A172 (cell line): ENCODE data around the gene TCEAL1. TPM values are rescaled to one million over a fixed set of nuclear protein-coding genes. Genes with fewer than 3 reads are reported as not detected.
A peak's percentile ranks its signal among the peaks of the same experiment; 100 is the strongest.
"Not testable (repeated sequence)": the region's sequence is repeated elsewhere in the genome, so short reads cannot be mapped to it uniquely, and the experiment has no call there.

Experiments used
- DNase-seq: peaks from one replicate; pipeline ENCODE4 v3.0.0-alpha.2; 2015; ENCODE audit warnings: low spot score
- total RNA-seq: library from RNA; depleted of rRNA; stranded (reverse); fragments of >200 nt; shearing (Covaris generic); gene quantifications from 2 replicates; pipeline ENCODE4 v1.2.3, GENCODE V29; 2014

The TCEAL1 gene
- total RNA-seq, 1 experiment from 2014 or later: 43.2 TPM

DNA sequence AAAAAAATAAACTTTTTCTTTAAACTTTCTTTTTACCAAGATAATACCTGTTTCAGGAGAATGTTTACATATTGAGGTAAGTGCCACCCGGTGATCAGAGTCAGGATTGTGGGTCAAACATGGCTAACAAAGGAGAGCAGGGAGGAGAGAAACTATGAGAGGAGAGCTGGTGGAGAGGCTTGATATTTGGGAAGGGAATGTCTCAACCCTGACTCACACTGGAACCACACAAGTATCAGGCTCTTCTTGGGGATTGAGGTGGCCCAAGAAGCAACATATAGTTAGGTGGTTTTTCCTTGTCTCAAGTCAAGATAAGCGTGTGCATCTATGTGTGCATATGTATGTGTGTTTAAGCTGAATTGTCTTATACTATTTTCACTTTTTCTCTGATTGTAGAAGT lies 6.7 kb downstream of the TCEAL1 start:
- DNase-seq: no peak

DNA sequence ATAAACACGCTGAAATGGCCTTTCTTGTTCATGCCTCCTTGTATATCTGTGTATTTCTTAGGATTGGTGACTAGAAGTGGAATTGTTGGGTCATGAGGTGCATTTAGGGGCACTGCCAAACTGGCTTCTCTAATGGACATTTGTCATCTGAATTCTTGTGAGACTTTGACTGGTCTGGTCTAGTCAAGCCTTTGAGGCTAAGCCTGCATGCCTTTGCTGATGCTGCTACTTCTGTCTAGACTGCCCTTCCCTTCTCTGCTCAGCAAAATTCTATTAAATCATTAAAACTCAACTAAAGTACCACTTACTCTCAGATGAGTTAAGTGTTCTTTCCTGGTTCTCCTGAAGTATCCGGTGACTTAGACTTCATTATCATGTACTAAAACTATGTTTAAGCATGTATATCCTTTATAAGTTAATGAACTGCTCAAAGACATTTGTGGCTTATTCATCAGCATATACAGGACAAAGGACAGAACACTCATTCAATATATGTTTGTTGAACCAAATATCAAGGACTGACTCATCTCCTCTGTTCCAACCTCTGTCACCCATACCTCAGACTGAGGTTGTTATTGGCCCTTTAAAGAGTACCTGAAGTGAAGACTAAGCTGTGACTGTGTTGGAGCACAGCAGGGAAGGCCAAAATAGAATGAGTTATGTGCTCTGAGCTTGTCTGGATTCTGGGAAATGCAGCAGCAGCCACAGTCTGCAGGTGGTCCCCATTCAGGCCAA lies 9.0 kb downstream of the TCEAL1 start:
- no peak for DNase-seq

DNA sequence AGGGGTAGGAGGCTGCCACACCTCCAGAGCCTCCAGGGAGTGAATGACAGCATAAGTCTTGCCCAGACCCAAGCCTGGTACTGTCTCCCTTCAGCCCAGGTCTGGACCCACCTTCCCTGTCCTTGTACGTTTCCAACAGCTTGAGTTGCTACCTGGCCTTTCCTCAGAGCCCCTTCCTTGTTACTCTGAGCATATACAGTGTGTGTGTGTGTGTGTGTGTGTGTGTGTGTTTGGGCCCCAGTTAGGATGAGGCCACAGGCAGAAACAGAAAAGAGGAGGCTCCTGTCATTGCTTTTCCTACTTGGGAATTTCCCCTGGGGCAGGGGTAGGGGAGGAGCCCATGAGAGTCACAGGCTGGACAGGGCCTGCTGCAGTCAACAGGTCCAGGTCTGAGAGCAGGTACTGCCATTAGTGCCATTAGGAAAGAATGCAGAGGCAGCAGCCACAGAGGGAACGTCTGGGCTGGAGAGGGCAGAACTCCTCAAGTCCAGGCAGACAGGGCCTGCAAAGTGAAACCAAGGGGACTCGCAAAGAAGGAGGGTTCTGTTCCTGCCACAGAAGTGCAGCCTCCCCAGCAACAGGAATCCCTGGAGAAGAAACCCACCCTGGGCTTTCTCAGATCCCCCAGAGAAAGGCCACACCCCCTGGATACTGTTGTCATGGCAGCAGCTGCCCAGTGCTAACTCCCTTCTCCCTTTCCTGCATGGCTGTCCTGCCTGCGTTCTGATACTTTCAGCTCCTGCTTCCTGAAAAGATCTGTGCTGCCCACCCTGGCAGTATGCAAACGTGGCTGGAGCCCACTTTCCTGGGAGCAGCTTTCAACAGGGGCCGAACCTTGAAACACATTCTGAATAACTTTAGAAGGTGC lies 9.9 kb downstream of the TCEAL1 start:
- DNase-seq: not testable (repeated sequence)

DNA sequence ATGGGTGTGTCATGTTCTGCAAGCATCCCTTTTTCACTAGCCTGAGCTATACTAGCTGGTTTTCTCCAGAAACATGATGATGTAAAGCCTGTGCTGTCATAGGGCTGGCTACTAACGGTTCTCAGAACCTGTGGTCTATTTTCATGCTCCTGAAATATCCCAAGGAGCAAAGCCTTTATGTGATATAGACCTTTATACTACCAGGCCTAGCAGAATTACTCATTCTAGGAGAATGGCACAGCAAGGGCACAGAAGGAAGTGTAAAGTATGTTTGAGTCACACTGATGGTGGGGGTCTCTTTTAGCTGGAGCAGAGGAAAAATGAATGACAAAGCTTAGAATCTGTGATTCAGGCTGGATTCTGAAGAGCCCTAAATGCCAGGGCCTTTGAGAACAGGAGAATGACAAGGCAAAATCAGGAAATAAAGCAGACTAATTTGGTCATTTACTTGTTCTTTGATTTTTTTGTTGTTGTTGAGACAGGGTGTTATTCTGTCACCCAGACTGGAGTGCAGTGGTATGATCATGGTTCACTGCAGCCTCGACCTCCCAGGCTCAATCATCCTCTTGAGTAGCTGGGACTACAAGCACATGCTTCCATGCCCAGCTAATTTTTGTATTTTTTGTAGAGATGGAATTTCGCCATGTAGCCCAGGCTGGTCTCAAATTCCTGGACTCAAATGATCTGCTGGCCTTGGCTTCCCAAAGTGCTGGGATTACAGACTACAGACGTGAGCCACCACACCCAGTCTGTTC lies 11.8 kb downstream of the TCEAL1 start:
- no peak for DNase-seq

DNA sequence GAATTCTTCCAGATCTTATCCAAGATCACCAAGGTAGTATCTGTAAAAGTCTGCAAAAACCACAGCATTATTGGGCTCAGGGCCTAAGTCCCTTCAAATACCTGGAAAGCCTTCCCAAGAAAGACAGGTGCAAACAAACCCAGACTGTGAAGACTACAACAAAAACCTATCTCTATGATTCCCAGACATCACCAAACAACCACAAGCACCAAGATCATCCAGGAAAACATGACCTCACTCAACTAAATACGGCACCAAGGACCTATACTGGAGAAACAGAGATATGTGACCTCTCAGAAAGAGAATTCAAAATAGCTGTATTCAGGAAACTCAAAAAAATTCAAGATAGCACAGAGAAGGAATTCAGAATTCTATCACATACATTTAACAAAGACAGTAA lies 15.3 kb downstream of the TCEAL1 start:
- DNase-seq: no peak

DNA sequence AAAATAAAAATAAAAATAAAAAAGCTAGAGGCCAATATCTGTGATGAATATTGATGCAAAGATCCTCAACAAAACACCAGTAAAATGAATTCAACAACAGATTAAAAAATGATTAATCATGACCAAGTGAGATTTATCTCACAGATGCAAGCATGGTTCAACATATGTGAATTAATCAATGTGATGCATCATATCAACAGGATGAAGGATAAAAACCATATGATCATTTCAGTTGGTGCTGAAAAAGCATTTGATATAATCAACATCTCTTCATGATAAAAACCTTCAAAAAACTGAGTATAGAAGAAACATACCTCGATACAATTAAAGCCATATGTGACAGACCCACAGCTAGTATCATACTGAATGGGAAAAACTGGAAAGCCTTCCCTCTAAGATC lies 18.9 kb downstream of the TCEAL1 start:
- DNase-seq: no peak

DNA sequence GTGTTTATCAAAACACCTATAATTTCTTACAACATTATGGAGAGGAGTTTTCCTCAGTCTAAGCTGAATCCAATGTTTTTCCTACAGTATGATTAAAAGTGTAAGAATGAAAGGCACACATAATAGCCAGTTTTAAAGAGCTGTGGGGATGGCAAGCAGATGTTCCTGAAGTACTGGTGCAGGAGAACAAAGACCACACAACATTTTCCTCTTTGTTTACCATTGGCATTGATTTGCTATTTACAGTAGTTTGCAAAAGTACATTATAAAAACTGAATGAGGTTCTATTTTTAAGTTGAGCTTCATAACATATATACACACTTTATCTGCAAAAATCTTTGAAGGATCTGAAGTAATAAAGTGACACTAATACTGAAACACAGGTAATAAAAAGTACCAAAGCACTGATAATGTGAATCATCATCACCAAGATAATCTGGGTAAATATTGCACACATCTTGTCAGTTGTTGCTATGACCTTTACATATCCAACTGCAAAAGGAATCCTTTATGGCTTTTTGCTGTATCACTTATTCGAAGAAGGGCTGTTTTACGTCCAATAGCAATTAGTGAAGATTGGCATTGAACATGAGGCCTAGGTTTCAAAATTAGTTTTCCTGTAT lies 22.5 kb downstream of the TCEAL1 start:
- no peak for DNase-seq

DNA sequence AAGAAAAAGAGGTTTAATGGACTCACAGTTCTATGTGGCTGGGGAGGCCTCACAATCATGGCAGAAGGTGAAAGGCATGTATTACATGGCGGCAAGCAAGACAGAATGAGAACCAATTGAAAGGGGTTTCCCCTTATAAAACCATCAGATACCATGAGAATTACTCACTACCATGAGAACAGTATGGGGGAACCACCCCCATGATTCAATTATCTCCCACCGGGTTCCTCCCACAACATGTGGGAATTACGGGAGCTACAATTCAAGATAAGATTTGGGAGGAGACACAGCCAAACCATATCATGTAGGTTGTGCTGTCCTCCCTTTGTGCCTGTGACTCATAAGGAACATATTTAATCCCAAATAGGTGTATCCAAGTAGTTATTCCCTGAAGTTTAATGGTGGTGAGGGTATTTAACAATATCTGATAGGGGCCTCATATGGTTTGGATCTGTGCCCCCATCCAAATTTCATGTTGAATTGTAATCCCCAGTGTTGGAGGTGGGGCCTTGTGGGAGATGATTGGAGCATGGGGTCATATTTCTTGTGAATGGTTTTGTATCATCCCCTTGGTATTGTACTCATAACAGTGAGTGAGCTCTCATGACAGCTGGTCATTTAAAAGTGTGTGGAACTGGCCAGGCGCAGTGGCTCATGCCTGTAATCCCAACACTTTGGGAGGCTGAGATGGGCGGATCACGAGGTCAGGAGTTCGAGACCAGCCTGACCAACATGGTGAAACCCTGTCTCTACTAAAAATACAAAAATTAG lies 26.6 kb downstream of the TCEAL1 start:
- peak; percentile 30 for DNase-seq

DNA sequence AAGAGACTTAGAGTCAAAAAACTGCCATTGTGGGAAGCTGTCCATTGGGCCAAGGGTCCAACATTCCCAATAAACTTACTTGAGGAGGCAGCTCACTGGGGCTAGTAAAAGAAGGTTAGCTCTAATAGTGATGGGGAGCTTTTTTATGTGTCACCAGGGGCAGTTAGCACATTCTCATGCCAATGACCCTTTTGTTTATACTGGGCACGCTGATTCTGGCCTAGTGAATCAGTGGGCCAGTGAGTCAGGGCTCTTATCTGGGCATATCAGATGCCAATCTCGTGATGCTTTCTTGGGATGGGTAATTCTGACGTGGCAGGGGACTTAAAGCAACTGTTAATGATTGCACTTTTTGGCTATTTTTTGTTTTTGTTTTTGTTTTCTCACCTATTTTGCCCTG lies 27.8 kb downstream of the TCEAL1 start:
- peak; percentile 79 for DNase-seq

DNA sequence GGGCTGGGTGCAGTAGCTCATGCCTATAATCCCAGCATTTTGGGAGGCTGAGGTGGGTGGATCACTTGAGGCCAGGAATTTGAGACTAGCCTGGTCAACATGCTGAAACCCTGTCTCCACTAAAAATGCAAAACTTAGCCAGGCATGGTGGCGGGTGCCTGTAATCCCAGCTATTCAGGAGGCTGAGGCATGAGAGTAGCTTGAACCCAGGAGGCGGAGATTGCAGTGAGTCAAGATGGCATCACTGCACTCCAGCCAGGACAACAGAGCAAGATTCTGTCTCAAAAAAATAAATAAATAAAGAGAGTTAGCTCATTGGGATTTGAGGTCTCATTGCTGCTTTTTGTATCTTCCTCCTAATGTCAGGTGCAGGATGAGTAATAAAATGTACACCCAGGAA lies 28.3 kb downstream of the TCEAL1 start:
- not testable (repeated sequence) for DNase-seq

DNA sequence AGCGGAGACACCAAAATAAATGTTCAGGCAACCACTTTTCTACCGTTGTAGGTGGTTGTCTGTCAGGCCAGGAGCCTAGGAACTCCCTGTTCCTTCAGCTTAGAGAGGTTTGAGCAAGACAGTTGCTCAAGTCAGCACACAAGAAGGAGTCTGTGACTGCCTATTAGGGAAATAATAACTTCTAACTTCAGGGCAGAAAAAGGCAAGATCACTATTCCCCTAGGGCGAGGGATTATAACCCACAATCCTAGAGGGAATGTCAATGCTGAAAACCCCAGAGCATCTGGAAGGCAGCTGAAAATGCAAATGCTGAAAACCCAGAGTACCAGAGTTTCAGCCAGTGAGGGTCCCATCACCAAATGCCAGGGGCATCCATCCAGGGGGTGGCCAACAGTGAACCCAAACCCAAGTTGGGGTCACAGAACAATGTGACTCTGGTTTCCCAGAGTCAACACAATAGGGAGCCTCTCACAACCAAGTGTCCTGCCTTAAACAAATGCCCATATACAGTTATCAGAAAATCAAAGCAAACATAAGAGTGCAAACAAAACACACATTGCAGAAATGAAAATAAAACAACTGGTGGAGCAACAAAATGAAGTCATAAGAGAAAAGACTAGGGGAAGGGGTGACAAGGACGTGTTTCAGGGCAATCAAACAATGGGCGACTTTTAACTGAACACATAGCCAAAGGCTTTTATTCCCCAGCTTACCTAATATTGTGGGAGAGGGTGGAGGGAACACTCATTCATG lies 30.1 kb downstream of the TCEAL1 start:
- no peak for DNase-seq

DNA sequence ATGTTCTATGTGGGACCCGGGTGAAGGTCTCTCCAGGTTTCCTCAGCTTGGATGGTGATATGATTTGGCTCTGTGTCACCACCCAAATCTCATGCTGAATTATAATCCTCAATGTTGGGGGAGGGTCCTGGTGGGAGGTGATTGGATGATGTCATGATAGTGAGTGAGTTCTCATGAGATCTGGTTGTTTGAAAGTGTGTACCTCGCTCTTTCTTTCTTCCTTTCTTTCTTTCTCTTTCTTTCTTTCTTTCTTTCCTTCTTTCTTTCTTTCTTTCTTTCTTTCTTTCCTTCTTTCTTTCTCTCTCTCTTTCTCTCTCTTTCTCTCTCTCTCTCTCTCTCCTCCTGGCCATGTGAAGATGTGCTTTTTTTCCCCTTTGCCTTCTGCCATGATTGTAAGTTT lies 30.7 kb downstream of the TCEAL1 start:
- not testable (repeated sequence) for DNase-seq

DNA sequence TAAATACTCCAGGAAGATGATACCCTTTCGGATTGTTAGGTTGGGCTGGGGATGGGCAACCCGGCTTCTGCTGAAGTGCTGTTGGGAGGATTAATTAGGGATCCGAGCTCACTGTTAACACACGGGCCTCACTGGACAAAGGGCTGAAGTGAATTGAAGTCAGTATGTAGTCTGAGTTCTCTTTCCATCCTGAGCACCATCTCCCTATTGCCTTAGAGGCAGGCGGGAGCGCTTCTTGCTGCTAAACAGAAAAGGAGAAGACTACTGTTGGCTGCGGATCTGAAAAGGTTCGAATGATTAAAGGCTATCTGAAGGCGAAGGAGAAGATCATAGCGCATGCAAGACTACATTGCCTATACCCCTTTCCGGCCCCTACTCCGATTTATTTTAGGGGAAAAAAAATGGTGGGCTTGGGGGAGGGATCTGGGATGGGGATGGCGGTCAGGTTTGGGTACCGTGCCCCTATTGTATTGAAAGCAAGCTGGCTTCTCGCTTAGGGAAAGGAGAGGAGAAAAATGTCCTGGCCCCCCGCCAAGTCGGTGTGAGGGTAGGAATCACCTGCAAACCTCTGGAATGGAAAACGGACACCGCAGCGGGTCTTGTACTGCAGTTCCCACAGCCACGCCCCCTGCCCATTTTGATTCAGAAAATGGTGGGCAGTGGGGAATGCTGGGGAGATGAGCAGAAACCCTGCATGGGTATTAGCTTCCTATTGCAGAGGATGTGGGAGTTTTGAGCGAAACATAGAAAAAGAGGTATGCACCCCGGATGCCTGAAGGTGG lies 35.4 kb downstream of the TCEAL1 start:
- DNase-seq: no peak

DNA sequence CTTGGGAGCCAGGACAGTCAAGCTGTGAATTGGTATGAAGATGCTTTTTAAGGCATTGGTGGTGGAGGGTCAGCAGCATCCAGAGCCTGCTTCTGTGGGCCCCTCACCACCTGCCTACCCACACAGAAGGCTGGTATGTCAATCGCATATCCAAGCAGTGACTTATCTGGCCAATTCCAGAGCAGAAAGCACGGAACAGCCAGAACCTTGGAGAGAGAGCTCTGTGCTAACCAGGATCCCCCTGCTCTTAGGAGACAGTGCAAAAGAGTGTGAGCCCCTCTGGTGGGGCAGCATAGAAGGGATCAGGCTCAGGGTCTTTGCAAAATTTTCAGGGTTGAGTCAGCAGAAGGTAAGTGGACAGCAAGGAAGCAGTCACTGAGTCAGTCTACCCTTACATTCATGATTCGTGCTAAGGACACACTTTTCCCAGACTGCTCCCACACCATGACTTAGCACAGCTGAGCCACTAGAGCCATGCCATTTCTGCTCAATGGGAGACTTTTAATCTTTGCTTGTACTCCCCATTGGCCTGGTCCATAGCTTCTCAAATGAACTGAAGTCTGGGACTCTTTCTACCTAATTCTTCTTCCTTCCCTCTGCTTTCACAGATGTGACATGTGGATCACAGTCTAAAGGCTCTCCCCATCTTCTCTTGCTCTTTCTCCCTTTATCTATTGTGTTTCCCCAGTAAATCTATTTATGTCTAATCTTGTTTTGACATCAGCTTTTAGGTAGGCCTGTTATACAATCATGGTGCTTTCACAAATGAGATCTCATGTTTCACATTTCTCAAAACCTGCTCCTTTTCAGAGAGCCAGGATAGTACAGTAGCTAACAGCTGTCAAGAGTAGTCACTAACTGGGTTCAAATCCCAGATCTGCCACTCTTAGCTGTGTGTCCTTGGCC lies 37.7 kb downstream of the TCEAL1 start:
- no peak for DNase-seq

DNA sequence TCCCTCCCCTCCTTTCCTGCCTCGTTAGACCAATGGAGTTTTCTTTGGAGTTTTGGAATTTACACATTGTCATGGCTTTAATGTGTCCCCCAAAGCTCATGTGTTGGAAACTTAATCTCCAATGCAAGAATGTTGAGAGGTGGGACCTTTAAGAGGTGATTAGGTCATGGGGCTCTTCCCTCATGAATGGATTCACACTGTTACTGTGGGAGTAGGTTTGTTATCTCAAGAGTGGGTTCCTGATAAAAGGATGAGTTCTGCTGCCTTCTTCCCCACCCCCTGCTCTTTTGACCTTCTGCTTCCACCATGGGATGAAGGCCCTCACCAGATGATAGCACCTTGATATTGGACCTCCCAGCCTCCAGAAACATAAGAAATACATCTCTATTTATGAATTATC lies 41.0 kb downstream of the TCEAL1 start:
- no peak for DNase-seq

DNA sequence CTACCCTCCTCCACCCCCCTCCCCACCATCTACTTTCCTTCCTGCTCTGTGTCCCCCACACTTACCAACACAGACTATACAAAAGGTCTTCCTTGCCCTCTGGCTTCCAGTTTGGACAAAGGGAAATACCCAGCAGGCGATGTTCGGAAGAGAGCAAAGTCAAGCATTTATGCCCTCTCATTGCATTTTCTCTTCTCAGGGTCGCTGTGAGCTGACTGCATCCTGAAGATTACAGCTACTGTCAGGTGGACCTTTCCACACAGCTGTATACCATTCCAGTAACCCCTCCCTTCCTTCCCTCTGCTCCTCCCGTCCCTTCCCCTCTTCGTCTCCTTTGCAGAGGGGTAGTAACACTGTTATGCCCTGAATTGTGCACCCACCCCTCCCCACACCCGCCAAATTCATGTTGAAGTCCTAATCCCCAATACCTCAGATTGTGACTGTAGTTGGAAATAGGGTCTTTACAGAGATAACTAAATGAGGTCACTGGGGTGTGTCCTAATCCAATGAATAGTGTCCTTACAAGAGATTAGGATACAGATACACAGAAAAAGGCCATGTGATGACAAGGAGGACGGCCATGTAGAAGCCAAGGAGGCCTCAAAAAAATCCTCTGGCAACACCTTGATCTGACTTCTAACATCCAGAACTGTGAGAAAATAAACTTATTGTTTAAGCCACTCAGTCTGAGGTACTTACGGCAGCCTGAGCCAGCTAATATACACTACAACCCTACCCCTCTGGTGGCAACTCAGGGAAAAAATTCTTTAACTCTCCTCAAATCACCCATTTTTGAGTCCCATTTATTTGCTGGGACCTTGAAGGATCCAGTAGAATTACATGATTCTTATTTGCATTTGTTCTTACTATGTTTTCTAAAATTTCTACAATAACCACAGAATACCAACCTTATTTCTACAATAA lies 46.0 kb downstream of the TCEAL1 start:
- no peak for DNase-seq

DNA sequence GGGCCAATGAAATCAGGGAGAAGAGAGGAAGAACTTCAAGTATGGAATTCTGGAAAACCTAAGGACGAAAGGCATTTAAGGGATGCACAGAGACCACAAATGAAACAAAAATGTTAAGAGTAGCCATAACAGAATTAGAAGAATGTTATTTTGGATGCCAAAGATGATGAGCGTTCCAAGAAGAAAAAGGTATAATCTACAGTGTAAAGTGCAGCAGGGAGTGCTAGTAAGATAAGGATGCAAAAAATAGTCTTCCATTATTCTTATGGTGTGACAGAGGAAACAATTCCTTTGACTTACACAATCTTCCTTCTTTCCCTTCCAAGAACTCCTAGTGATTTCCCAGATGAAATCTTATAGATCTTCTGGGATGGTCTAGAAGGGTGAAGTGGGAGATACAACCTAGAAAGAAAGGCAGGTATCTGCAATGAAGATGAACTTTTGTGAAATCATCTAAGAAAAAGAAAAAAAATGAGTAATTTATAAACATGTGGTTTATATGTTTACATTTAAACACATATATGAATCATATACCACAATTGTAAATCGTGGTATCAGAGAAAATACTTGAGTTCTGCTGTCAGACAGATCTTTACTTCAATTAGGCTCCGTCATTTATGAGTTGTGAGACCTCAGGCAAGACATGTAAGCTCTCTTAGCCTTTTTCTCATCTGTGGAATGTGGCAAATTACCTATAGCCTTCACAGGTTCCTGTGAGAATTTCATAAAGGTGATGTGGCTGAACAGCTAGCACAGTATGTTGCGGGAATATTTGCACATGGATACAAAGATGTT lies 49.6 kb downstream of the TCEAL1 start:
- DNase-seq: peak; percentile 18
